Activated T-cell treated with anti-CD3 and anti-CD28 coated beads for 48 hours (primary cell): ENCODE data around the gene PPM1N.

Experiments
- DNase-seq: peaks from one replicate; pipeline ENCODE4 v3.0.0-alpha.2; 2020; ENCODE audit warnings: low read depth

The PPM1N gene

GRCh38 chr19:45492137-45492626, 6.1 kb upstream of the PPM1N start:
- DNase-seq = no peak

- no peak for DNase-seq
Measured at GRCh38 chr19:45492627-45493470, 5.4 kb upstream of the PPM1N start.

- no peak for DNase-seq
Measured at GRCh38 chr19:45494261-45494916, 3.9 kb upstream of the PPM1N start.

GRCh38 chr19:45495178-45495577, 3.1 kb upstream of the PPM1N start:
- no peak for DNase-seq

- no peak for DNase-seq
Measured at GRCh38 chr19:45496349-45496953, 1.8 kb upstream of the PPM1N start.

- DNase-seq = no peak
Measured at GRCh38 chr19:45497791-45498190, 452 bp upstream of the PPM1N start.

- DNase-seq = peak; percentile 72
Measured at GRCh38 chr19:45499196-45500180, 1.2 kb downstream of the PPM1N start.

- no peak for DNase-seq
Measured at GRCh38 chr19:45500918-45501729, 2.9 kb downstream of the PPM1N start.

GRCh38 chr19:45501730-45502014, 3.4 kb downstream of the PPM1N start:
- DNase-seq = no peak

- no peak for DNase-seq
Measured at GRCh38 chr19:45502111-45502510, 3.9 kb downstream of the PPM1N start.

- DNase-seq = no peak
Measured at GRCh38 chr19:45503909-45504308, 5.7 kb downstream of the PPM1N start.

GRCh38 chr19:45505151-45505995, 7.1 kb downstream of the PPM1N start:
- DNase-seq = no peak

- DNase-seq = no peak
Measured at GRCh38 chr19:45505996-45506245, 7.7 kb downstream of the PPM1N start.

GRCh38 chr19:45506246-45506988, 8.2 kb downstream of the PPM1N start:
- peak; percentile 98 for DNase-seq

- DNase-seq = peak; percentile 89
Measured at GRCh38 chr19:45506989-45507871, 9.0 kb downstream of the PPM1N start, which contains the start of gene VASP. Gene VASP, plus strand, starts transcription at chr19:45507479. Its CDS starts 293 bp downstream, at chr19:45507772.

- no peak for DNase-seq
Measured at GRCh38 chr19:45507872-45508416, 9.7 kb downstream of the PPM1N start.

- peak; percentile 46 for DNase-seq
Measured at GRCh38 chr19:45508417-45508860, 10.2 kb downstream of the PPM1N start.
